GM18867 (cell line): ENCODE measurements around the gene ZCCHC7.

Experiments used
- ATAC-seq: cut with Tn5 transposase; IDR thresholded peaks from one replicate; pipeline ENCODE4 v1.9.1; 2021; ENCODE audit warnings: mild to moderate bottlenecking, moderate library complexity; ENCODE audit not compliant: unreplicated experiment

Gene ZCCHC7

GRCh38 chr9:37328556-37329227 is 208.3 kb downstream of the ZCCHC7 start:
- ATAC-seq, result no peak

- ATAC-seq, result peak; percentile 44
These were observed 209.2 kb downstream of the ZCCHC7 start for GRCh38 chr9:37329576-37329975.

GRCh38 chr9:37331871-37332270 is 211.5 kb downstream of the ZCCHC7 start:
- ATAC-seq, result no peak

- ATAC-seq, result no peak
These were observed 212.2 kb downstream of the ZCCHC7 start for GRCh38 chr9:37332578-37332977.

- no peak for ATAC-seq
These were observed 212.9 kb downstream of the ZCCHC7 start for GRCh38 chr9:37333288-37333687.

GRCh38 chr9:37335238-37335637 is 214.9 kb downstream of the ZCCHC7 start:
- no peak for ATAC-seq

GRCh38 chr9:37336150-37336549 is 215.8 kb downstream of the ZCCHC7 start:
- no peak for ATAC-seq

GRCh38 chr9:37337301-37337890 is 217.0 kb downstream of the ZCCHC7 start:
- no peak for ATAC-seq

GRCh38 chr9:37338218-37338617 is 217.8 kb downstream of the ZCCHC7 start:
- ATAC-seq, result no peak

- no peak for ATAC-seq
These were observed 219.5 kb downstream of the ZCCHC7 start for GRCh38 chr9:37339923-37340322.

GRCh38 chr9:37340961-37341360 is 220.6 kb downstream of the ZCCHC7 start:
- no peak for ATAC-seq

- ATAC-seq, result no peak
These were observed 221.3 kb downstream of the ZCCHC7 start for GRCh38 chr9:37341704-37342103.

- ATAC-seq, result no peak
These were observed 222.1 kb downstream of the ZCCHC7 start for GRCh38 chr9:37342493-37342892.

GRCh38 chr9:37342895-37343294 is 222.5 kb downstream of the ZCCHC7 start:
- no peak for ATAC-seq

GRCh38 chr9:37343724-37344123 is 223.3 kb downstream of the ZCCHC7 start:
- no peak for ATAC-seq

GRCh38 chr9:37345038-37345437 is 224.7 kb downstream of the ZCCHC7 start:
- no peak for ATAC-seq

GRCh38 chr9:37348917-37349316 is 228.5 kb downstream of the ZCCHC7 start:
- ATAC-seq, result no peak

- no peak for ATAC-seq
These were observed 230.3 kb downstream of the ZCCHC7 start for GRCh38 chr9:37350486-37351190.

- ATAC-seq, result no peak
These were observed 233.4 kb downstream of the ZCCHC7 start for GRCh38 chr9:37353791-37354190.

GRCh38 chr9:37362430-37362829 is 242.1 kb downstream of the ZCCHC7 start:
- ATAC-seq, result no peak

GRCh38 chr9:37363124-37363523 is 242.8 kb downstream of the ZCCHC7 start:
- no peak for ATAC-seq

- no peak for ATAC-seq
These were observed 243.8 kb downstream of the ZCCHC7 start for GRCh38 chr9:37364136-37364535.
